ENCODE data around the gene NR2C2AP.
"Not testable (repeated sequence)": the region's sequence is repeated elsewhere in the genome, so short reads cannot be mapped to it uniquely, and the experiment has no call there.

The NR2C2AP gene

DNA sequence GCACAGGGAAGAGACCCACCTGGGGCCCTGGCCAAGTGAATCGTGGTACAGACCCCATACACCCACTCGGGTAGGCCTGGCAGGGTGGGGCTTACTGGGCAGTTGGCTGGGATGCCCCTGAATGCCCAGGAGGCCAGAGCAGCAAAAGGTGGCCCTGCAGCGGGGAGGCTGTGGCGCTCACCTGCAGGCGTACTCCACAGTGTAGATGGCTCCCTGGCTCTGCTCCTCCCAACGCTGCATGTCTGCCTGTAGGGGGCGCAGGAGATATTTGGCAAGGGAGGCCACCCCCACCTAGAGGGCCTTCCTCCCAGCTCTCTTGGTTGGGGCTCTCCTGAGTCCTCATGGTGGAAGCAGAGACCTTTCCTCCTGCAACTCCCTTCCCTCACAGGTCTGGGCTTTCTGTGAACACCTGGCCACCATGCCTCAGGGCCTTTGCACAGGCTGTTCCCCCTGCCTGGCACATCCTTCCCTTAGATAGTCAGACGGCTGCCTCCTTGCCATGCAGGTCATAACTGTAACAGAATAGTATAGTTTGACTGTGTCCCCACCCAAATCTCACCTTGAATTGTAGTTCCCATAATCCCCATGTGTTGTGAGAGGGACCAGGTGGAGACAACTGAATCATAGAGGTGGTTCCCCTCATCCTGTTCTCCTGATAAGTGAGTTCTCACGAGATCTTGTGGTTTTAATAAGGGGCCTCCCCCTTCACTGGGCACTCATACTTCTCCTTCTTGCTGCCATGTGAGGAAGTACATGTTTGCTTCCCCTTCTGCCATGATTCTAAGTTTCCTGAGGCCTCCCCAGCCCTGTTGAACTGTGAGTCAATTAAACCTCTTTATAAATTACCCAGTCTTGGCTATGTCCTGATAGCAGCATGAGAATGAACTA is 17.1 kb downstream of the NR2C2AP start:
- DNase-seq (ENCODE audit: low read depth in 3 of 3, low spot score in 1 of 3): peak; percentile 29 to 31 (median 31)

- DNase-seq (ENCODE audit: low read depth in 3 of 3, low spot score in 1 of 3): no peak
Measured at GRCh38 chr19:19181488-19181998, 21.7 kb downstream of the NR2C2AP start.

GRCh38 chr19:19179548-19180441 is 23.4 kb downstream of the NR2C2AP start:
- DNase-seq (ENCODE audit: low read depth in 3 of 3, low spot score in 1 of 3): no peak

- no peak for DNase-seq (ENCODE audit: low read depth in 3 of 3, low spot score in 1 of 3)
Measured at GRCh38 chr19:19176950-19177349, 26.3 kb downstream of the NR2C2AP start.

DNA sequence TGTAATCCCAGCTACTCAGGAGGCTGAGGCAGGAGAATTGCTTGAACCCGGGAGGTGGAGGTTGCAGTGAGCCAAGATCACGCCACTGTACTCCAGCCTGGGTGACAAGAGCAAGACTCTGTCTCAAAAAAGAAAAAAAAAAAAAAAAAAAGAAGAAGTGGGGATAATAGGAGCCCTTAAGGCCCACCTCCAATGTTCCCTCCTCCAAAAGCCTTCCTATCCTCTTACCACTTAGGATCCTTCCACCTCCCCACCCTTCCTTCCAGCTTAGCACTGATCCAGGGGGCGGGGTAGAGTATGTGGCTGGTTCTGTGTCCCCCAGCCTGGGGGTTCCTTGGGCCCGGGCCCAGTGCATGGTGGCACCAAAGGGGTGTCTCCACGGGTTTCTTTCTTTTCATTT is 30.0 kb downstream of the NR2C2AP start:
- DNase-seq (ENCODE audit: low read depth in 3 of 3, low spot score in 1 of 3): not testable (repeated sequence)

DNA sequence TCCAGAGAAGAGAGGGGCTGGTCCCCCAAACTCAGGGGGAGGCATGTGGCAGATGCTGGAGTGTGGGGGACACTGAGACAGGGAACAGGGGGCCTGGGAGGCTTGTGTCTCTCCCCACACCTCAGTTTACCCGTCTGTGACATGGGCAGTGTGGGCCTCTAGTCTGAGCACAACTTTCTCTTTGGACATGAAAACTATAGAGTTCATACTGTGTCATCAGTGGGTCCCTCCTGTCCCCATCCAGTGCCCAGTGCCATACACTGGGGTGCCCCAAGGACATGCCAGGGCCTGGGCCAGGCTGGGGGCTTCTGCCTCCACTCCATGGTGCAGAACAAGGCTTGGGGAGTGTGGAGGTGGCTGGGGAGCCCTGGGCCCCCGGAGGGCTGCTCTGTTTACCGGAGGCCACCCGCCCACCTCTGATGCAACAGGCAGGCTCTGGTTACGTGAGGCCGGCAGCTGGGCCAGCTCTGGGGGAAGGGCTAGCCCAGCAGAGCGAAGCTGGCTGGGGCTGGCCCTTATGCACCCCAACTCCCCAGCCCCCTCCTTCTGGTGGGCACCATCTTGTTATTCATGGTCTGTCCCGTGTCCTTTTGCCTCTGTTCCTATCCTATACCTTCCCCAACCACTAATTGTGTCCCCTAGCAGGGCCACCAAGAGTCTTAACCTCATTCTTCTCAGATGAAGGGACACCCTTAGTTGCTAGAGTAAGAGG is 31.2 kb downstream of the NR2C2AP start:
- DNase-seq (ENCODE audit: low read depth in 3 of 3, low spot score in 1 of 3): no peak

- no peak for DNase-seq (ENCODE audit: low read depth in 3 of 3, low spot score in 1 of 3)
Measured at GRCh38 chr19:19170873-19171672, 32.1 kb downstream of the NR2C2AP start.

DNA sequence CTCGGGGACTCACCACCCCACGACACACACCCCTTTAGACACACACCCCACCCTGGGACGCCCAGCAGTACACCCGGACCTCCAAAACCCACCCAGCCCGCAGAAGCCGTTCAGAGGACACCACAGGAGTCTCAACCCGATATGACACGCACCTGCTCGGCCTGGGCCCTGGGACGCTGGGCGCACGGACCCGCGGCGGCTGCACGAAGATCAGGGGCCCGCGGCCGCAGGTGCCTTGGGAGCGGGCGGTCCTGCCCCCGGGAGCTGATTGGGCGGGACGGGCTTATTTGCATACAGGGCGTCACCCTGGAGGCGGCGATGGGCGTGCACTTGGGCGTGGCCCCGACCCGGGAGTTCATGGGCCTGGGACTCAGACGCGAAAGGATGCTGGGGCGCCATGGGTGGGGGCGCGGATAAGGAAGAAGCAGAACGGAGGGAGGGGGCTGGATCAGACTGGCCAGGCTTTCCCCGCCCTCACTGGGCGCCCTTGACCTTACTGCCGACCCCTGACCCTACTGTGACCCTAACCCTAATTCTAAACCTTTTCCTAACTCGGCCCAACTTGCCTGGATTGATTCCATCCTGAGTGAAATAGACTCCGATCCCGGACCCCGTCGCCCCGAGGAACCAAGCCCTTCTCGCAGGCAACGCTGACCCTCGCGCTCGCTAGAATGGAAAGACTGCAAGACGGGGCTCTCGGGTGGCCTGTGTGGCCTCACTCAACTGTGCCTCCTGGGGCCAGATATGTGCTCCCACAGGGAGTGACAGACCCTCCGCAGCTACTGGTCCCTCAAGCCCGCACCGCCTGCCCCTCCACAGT is 33.0 kb downstream of the NR2C2AP start, which contains the start of gene MEF2B:
MEF2B (minus strand) TSS at position 211 of the 820 bp plus-strand sequence. CDS start 19,528 bp downstream, outside the sequence.
- peak; percentile 20 to 69 (median 41) for DNase-seq (ENCODE audit: low read depth in 3 of 3, low spot score in 1 of 3)

GRCh38 chr19:19169236-19170052 is 33.8 kb downstream of the NR2C2AP start:
- DNase-seq (ENCODE audit: low read depth in 3 of 3, low spot score in 1 of 3): no peak

DNA sequence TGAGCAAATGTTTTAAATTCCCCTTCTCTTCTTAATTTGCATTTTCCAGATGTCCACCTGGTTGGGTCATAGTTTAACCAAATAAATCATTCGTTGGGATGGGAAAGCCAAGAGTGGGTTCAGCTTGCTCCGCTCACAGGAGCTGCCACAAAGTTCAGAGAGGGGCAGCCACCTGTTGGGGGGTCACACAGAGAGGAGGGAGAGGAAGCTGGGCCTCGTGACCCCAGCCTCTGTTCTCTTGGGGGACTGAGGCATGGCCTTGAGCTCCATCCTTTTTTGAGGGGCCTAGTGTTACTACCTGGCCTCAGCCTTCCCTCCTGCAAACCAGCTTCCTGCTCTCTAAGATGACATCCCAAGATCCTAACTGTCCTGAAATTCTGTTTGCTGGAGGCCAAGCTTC is 35.6 kb downstream of the NR2C2AP start:
- DNase-seq (ENCODE audit: low read depth in 3 of 3, low spot score in 1 of 3): no peak

DNA sequence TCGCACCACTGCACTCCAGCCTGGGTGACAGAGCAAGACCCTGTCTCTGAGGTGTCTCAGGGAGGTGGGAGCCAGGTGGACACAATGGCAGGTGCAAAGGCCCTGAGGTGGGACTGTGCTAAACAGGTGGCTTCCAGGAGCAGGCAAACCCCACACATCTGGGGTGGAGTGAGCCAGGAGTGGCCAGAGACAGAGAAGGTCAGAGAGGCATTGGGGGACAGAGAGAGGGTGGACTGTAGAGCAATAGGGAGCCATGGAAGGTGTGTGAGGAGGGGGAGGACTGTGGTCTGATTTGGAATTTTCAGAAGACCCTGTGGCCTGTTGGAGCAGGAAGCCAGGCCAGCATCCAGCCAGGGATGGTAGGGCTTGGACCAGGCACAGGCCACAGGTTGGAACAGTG is 37.8 kb downstream of the NR2C2AP start:
- no peak for DNase-seq (ENCODE audit: low read depth in 3 of 3, low spot score in 1 of 3)

DNA sequence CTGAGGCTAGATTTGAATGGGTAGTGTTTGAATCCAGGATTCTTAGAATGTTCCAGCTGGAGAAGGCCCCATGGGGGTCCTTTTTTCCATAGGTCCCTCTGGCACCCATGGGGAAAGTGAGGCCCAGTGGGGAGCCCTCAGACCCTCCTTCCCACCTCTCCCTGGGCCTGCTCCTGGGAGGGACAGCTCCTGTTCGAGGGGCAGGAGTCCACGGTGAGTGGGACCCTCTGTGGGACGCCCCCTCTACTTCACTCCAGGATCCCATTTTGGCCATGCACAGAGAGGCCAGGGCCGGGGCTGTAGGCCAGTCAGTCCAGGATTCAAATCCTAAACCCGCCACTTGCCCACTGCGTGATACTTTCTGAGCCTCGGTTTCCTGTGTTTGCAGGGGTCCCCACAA is 40.7 kb downstream of the NR2C2AP start:
- no peak for DNase-seq (ENCODE audit: low read depth in 3 of 3, low spot score in 1 of 3)

DNA sequence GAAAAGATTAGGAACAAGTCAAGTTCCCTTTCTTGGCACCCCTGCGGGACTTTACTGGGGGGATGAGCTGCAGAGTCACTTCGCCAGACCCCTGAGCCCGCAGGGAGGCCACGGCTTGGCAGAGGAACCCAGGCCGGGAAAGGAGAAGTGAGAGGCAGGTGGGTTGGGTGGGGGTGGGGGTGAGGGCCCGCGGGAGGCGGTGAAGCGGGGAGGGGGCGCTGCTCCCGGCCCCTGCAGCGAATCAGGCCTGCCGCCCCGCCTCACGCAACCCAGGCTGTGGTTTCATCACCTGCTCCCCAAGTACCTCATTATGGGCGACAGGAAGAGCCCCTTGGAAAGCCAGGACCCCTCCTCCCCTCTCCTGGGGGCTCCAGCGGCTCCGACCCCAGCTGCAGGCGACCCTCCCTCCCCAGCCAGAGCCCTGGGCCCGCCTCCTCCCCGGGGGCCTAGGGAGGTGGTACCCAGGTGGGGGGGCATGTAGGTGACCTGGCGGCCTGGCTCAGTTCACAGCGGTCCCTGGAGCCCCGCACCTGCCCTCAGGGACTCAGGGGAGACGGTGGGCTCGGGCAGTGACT is 42.7 kb downstream of the NR2C2AP start:
- DNase-seq (ENCODE audit: low read depth in 3 of 3, low spot score in 1 of 3): no peak

- DNase-seq (ENCODE audit: low read depth in 3 of 3, low spot score in 1 of 3): no peak
Measured at GRCh38 chr19:19159534-19159933, 43.7 kb downstream of the NR2C2AP start.

DNA sequence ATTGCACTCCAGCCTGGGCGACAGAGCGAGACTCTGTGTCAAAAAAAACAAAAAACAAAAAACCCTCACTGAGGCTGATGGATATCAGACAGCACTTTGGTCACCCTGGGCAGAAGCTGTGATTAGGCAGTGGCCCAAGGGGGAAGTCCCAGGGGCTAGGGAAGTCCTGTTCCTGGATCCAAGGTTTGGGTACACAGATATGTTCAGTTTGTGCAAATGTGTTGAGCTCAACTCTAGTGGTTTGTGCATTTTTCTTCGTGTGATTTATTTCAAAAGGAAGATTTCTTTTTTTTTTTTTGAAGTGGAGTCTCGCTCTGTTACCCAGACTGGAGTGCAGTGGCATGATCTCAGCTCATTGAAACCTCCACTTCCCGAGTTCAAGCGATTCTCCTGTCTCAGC is 45.4 kb downstream of the NR2C2AP start:
- DNase-seq (ENCODE audit: low read depth in 3 of 3, low spot score in 1 of 3): no peak

- no peak for DNase-seq (ENCODE audit: low read depth in 3 of 3, low spot score in 1 of 3)
Measured at GRCh38 chr19:19155495-19156219, 47.6 kb downstream of the NR2C2AP start.

DNA sequence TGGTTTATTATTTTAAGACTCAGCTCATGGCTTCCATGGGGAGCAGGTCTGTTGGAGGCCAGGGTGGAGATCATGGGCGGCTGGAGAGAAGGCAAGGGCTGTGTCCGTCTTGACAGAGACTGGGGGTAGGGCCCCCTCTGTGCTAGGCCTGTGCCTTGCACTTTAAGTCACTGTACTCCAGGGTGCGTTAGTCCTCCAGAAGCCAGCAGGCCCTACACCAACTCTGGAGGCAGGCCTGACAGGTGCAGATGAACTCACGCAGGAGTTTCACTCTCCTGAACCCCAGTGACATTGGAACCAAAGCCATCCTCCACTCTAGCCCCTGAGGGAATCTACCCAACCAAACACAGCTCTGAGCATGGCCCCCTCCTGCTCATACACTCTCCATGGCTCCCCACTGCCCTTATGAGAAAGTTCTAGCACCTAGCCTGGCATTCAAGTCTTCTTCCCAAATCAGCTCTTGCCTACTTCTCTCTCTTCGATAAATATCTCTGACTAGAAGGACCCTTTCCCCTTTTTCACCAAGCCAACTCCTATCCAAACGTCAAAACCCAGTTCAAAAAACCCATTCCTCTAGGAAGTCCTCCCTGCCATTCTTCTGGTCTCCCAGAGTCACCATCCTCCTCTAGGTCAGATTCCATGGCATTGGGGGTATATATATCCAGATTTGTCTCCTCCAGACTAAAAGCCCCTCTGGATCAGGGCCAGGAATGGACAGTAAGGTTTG is 48.3 kb downstream of the NR2C2AP start:
- DNase-seq (ENCODE audit: low read depth in 3 of 3, low spot score in 1 of 3): no peak

Measured in stimulated activated CD4-positive, alpha-beta T cell treated with anti-CD3 and anti-CD28 coated beads, TNF-alpha, amount 100 ng/mL, for 1 hour (primary cell).